Stimulated activated CD8-positive, alpha-beta memory T cell treated with anti-CD3 and anti-CD28 coated beads, Interleukin-4, amount 100 ng/mL, for 1 hour (primary cell): Measurements from ENCODE around the gene NFRKB.
A peak's percentile ranks its signal among the peaks of the same experiment; 100 is the strongest.
"Not testable (repeated sequence)": the region's sequence is repeated elsewhere in the genome, so short reads cannot be mapped to it uniquely, and the experiment has no call there.

Experiments used
- DNase-seq, 2 donors: peaks; one replicate each; pipeline ENCODE4 v3.0.0-alpha.2; 2020; ENCODE audit warnings: low read depth in 2 of 2, low spot score in 1 of 2

The NFRKB gene

DNA sequence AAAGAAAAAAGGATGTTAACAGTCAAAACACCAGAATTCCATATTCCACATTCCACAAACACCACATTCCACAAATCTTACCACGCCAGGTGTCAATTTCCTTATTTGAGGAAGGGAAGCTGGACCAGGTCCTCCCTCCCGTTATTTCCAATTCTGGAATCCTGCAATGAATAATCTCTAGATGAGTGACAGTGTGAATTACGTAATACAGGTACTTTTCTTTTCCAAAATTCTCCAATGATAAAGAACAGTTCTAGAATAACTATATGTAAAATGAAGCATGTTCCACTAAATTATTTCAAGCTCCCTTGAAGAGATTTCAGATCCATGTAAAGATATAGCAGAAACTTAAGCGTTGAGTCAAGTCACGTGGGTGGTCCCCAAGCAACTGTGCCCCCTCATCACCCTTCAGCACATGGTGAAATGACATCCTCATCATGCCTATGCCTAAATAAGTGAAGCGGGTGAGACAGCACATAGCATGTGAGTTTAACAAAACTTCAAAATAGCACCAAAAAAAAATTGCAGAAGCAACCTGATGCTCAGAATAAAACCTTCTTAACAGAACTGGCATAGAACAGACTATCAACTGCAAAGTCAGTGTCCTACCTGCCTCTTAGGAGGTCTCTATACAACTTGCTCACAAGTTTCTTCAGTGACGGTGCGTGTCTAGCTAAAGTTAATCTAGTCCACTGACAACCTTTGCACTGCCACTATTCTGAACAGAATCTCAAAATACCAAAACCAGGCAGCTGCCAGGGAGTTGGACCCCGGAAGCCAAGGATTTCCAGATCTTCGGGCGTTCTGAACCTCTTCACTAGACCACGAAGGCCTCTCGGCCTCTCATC, 876 bp downstream of the NFRKB start:
- no peak for DNase-seq

DNA sequence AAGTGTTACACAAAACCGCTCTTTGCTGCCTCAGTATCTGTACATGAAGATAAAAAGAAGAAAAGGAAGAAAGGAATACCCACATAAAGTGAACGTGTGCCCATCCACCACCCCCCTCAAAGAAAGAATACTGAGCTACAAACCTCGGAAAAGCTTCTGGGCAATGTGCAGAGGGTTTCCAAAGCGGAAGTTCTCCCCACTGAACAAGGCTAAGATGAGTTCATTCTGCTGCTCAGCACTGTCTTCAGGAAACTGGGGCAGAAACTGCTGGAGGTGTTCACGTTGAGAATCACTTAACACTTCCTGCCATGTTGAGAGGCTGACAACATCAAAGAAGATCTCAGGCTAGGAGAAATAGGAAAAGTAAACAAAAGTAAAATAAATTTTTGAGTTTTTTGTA, 6.9 kb downstream of the NFRKB start:
- DNase-seq: no peak

- no peak for DNase-seq
These were observed 10.0 kb downstream of the NFRKB start for GRCh38 chr11:129885381-129885780.

GRCh38 chr11:129884581-129884980, 10.8 kb downstream of the NFRKB start:
- no peak for DNase-seq

- no peak for DNase-seq
These were observed 13.7 kb downstream of the NFRKB start for GRCh38 chr11:129881570-129882170.

DNA sequence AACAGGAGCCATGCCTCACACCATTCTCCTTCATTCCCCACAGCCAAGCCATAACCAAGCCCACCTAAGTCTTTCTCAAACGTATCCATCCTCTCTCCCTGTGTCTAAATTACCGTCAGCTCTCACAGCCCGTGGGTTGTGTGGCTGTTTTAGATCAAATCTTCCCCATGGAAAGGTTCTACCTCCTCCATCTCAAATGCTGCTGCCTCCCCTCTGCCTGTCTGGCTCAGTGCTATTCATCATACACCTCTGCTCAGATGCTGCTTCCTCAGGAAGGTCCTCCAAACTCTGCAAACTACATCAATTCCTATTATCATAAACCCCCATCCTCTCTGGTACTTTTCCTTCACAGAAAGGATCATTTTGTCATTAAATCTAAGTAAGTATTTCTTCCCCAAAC, 15.1 kb downstream of the NFRKB start:
- no peak for DNase-seq

GRCh38 chr11:129871914-129872313, 23.5 kb downstream of the NFRKB start:
- no peak for DNase-seq

GRCh38 chr11:129868626-129869025, 26.8 kb downstream of the NFRKB start:
- not testable (repeated sequence) for DNase-seq

- DNase-seq: no peak
These were observed 29.1 kb downstream of the NFRKB start for GRCh38 chr11:129866311-129866710.

DNA sequence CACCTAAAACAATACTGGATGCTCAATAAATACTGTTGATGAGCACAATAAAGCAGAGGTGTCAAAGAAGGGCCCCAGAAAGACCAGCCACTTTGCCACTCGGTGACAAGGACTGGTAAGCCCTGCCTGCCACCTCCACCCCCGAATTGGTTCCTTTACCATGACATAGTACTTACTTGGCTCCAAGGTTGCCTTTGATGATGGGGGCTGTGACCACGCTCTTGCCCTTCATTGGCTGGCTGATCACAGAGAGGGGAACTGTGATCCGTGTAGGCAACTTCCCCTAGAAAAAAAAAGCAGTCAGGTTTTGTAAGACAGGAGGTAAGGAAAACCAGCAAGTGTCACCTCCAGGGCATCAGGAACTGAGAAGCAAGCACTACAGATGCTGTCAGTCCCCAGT, 29.7 kb downstream of the NFRKB start:
- no peak for DNase-seq

DNA sequence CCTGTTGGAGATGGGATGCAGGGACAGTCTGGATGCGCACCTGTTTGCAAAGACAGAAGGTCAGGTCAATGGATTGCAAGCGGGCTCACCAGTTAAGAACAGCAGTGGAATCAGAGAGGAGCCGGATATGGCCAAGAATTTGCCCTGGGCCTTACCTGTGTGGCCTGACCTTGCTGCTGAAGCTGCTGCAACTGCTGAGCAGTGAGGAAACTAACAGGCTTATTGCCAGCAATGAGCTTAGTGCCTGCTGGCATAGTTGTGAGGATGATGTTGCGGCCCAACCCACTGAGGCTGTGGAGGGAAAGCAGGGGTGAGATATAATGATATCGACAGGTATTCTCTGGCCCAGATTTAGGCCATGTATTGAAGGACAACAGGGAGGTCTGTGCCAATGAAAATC, 30.6 kb downstream of the NFRKB start:
- DNase-seq: no peak

DNA sequence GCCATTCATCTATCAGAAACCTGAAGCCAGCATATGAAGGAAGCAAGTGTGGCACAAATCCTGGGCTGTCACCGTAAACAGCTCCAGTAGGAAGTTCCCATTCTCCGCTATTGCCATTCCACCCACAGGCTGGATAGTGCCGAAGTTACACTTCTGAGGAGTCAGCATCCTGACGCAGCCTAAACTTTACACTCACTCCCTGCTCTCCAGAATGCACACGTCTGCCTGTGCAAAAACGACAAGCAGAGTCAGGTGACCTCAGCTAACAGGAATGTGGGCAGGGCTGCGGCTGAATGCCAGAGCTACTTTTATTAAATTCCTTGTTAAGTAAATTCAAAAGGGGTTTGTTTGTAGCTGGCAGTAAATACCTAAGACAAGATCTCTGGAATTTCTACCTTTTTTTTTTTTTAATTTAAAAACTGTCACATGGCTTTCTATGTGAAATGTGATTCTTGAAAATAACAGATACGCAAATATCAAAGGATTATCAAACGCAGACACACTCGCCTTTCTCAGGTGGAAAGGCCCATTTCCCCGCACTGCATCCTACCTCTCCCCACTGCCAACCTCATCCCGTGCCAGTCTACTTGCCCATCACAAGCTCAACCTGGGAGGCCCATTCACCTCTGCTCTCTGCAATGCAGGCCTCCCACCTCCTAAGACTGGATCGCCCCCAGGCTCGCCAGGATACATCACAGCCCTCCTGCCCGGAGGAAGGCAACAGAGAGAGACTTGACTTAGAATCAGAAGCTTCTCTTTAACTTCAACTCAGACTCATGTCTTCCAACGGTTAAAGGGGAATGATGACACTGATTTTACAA, 33.5 kb downstream of the NFRKB start:
- no peak for DNase-seq

DNA sequence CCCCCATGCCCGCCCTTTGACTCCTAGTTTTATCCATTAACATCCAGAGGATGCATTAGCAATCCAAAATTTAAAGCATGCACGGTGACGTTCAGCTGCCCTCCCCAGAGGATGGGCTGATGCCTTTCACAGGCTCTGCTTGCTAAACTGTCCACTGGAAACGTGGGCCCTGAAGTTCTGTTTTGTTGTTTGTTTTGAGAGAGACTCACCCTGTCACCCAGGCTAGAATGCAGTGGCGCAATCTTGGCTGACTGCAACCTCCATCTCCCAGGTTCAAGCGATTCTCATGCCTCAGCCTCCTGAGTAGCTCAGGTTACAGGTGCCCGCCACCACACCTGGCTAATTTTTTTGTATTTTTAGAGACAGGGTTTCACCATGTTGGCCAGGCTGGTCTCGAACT, 39.3 kb downstream of the NFRKB start:
- no peak for DNase-seq

- no peak for DNase-seq
These were observed 40.3 kb downstream of the NFRKB start for GRCh38 chr11:129855086-129855485.

DNA sequence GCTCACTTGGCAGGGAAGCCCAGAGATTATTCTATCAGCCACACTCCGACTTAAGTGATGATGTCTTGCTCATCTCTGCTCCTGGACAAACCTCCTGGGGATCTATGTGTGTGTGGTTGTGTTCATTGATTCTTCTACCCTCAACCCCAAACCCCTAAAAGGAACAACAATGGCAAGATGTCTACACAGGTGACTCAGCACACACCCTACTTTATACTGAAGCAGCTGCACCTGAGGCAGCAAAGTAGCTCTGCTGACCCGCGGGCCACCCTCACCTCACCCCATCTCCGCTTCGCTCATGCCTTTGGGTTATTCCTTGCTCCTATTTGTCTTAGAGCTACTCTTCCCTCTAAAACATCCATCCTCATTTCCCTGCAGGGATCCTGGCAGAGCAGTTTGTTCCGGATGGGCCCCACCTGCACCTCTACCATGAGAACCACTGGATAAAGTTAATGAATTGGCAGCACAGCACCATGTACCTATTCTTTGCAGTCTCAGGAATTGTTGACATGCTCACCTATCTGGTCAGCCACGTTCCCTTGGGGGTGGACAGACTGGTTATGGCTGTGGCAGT, 41.1 kb downstream of the NFRKB start:
- no peak for DNase-seq

- peak in 1 of 2 donors; percentile 31 for DNase-seq
These were observed 41.7 kb downstream of the NFRKB start for GRCh38 chr11:129853518-129854231.

DNA sequence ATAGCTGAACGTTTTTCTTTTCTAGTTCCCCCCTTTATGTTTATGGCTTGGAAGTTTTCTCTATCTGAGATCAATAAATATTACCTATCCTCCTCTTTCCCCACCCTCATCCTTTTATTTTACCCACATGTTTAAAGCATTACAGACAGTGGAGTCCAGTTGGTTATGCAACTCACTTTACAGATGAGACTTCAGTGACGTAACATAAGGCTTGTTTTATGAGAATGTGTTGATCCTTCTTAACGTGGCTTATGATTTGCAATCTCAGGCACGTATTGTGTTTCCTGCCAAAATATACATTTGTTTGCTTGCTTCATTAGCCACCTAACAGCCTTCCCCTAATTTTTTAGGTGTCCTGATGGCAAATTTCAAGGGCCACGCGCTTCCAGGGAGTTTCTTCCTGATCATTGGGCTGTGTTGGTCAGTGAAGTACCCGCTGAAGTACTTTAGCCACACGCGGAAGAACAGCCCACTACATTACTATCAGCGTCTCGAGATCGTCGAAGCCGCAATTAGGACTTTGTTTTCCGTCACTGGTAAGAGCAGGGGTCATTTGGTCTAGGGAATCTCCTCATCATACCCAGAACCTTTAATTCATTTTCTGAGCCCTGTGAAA, 43.1 kb downstream of the NFRKB start:
- no peak for DNase-seq

- DNase-seq: no peak
These were observed 45.8 kb downstream of the NFRKB start for GRCh38 chr11:129849447-129850130.

DNA sequence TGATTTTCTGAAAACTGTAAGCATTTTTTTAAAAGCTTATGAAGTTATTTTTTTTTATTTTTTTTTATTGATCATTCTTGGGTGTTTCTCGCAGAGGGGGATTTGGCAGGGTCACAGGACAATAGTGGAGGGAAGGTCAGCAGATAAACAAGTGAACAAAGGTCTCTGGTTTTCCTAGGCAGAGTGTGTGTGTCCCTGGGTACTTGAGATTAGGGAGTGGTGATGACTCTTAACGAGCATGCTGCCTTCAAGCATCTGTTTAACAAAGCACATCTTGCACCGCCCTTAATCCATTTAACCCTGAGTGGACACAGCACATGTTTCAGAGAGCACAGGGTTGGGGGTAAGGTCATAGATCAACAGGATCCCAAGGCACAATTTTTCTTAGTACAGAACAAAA, 48.0 kb downstream of the NFRKB start:
- DNase-seq: not testable (repeated sequence)
